Hepatocyte (in vitro differentiated cells): ENCODE results near the gene NLK. TPM values are rescaled to one million over a fixed set of nuclear protein-coding genes. Genes with fewer than 3 reads are reported as not detected.

Source experiments
- DNase-seq: peaks from one replicate; pipeline ENCODE4 v3.0.0-alpha.2; 2016; ENCODE audit warnings: low spot score
- H2AFZ ChIP-seq: fragments of 200-600 bp; sonication (generic); 2 replicates; pipeline ENCODE4 v1.6.0; 2016; ENCODE audit warnings: antibody characterized with exemption, mild to moderate bottlenecking
- H3K27ac ChIP-seq: fragments of 200-600 bp; sonication (generic); 2 replicates; pipeline ENCODE4 v1.5.1; 2016; ENCODE audit warnings: mild to moderate bottlenecking
- H3K27me3 ChIP-seq: fragments of 200-600 bp; sonication (generic); 2 replicates; pipeline ENCODE4 v1.6.1; 2016
- H3K36me3 ChIP-seq: fragments of 200-600 bp; sonication (generic); replicated peaks from 2 replicates; pipeline ENCODE4 v1.5.1; 2016; ENCODE audit warnings: low read depth; ENCODE audit not compliant: insufficient read depth
- H3K4me1 ChIP-seq: fragments of 200-600 bp; sonication (generic); 2 replicates; pipeline ENCODE4 v1.5.1; 2016; ENCODE audit warnings: mild to moderate bottlenecking, moderate library complexity; ENCODE audit not compliant: insufficient read depth
- H3K4me2 ChIP-seq: fragments of 200-600 bp; sonication (generic); 2 replicates; pipeline ENCODE4 v1.6.0; 2016
- H3K4me3 ChIP-seq: fragments of 200-600 bp; sonication (generic); 2 replicates; pipeline ENCODE4 v1.5.1; 2016; ENCODE audit warnings: mild to moderate bottlenecking
- H3K79me2 ChIP-seq: fragments of 200-600 bp; sonication (generic); 2 replicates; pipeline ENCODE4 v1.6.0; 2017; ENCODE audit warnings: mild to moderate bottlenecking
- H3K9me2 ChIP-seq: fragments of 200-600 bp; sonication (generic); replicated peaks from 2 replicates; pipeline ENCODE4 v1.6.0; 2017; ENCODE audit warnings: mild to moderate bottlenecking; ENCODE audit not compliant: insufficient read depth
- H3K9me3 ChIP-seq: fragments of 200-600 bp; sonication (generic); 2 replicates; pipeline ENCODE4 v1.5.1; 2016; ENCODE audit warnings: low read depth, mild to moderate bottlenecking
- H4K20me1 ChIP-seq: fragments of 200-600 bp; sonication (generic); 2 replicates; pipeline ENCODE4 v1.6.0; 2016; ENCODE audit warnings: mild to moderate bottlenecking; ENCODE audit not compliant: insufficient read depth, poor library complexity, severe bottlenecking
- CTCF ChIP-seq: fragments of 200-600 bp; sonication (generic); IDR thresholded peaks from 2 replicates; pipeline ENCODE4 v1.5.1; 2016; ENCODE audit warnings: antibody characterized with exemption, mild to moderate bottlenecking; ENCODE audit not compliant: poor library complexity
- EZH2 ChIP-seq: fragments of 200-600 bp; sonication (generic); IDR thresholded peaks from 2 replicates; pipeline ENCODE4 v1.6.1; 2016; ENCODE audit warnings: antibody characterized with exemption, mild to moderate bottlenecking, borderline replicate concordance
- EZH2phosphoT487 ChIP-seq: fragments of 200-600 bp; sonication (generic); IDR thresholded peaks from one replicate; pipeline ENCODE4 v1.6.1; 2018; ENCODE audit warnings: antibody characterized with exemption, mild to moderate bottlenecking, low read depth, moderate library complexity; ENCODE audit not compliant: unreplicated experiment, severe bottlenecking
- WGBS: methylation state at CpG from one replicate; pipeline ENCODE4 v1.1.6; 2016; ENCODE audit warnings: low lambda C conversion rate; ENCODE audit errors: missing lambda C conversion rate; 5-methylcytosine and 5-hydroxymethylcytosine counted together
- polyA plus RNA-seq: library from polyadenylated mRNA; unstranded; fragments of >200 nt; fragmentation: Nextera tagmentation; extraction: Ambion mirVana; gene quantifications from 2 replicates; pipeline ENCODE4 v1.2.1, GENCODE V29; 2016
- total RNA-seq: library from RNA; depleted of rRNA; stranded (reverse); fragments of >200 nt; gene quantifications from 2 replicates; pipeline ENCODE4 v1.2.3, GENCODE V29; 2014

Gene NLK
- total and polyA plus RNA-seq, 2 experiments from 2014 or later = 5.2 to 24.9 TPM

GRCh38 chr17:28136923-28137322 lies 94.4 kb downstream of the NLK start:
- H4K20me1 ChIP-seq = no peaks in the 10 kb centered on the region
- no peaks in the 10 kb centered on the region for H3K79me2 ChIP-seq
- no peaks in the 10 kb centered on the region for H3K27me3 ChIP-seq
- H3K9me2 ChIP-seq = no peaks in the 10 kb centered on the region
- TF ChIP-seq EZH2phosphoT487 = no peak
- no peak for TF ChIP-seq EZH2
- TF ChIP-seq CTCF = no peak
- no peak overlapping the region for H3K4me3 ChIP-seq
- H3K9me3 ChIP-seq = no peaks in the 10 kb centered on the region
- WGBS = 100% methylated on average over 3 of the region's 3 CpGs
- H3K4me1 ChIP-seq = no peaks in the 10 kb centered on the region
- H3K4me2 ChIP-seq = no peak overlapping the region
- no peak overlapping the region for H3K27ac ChIP-seq
- H3K36me3 ChIP-seq = no peaks in the 10 kb centered on the region
- DNase-seq = no peak
- H2AFZ ChIP-seq = no peak overlapping the region

GRCh38 chr17:28139822-28140221 lies 97.3 kb downstream of the NLK start:
- no peaks in the 10 kb centered on the region for H4K20me1 ChIP-seq
- no peak overlapping the region for H3K4me3 ChIP-seq
- DNase-seq = no peak
- H3K9me2 ChIP-seq = no peaks in the 10 kb centered on the region
- H3K27me3 ChIP-seq = no peaks in the 10 kb centered on the region
- H3K27ac ChIP-seq = no peak overlapping the region
- H3K36me3 ChIP-seq = no peaks in the 10 kb centered on the region
- H2AFZ ChIP-seq = no peak overlapping the region
- H3K4me1 ChIP-seq = no peaks in the 10 kb centered on the region
- 93% methylated on average over 1 of the region's 1 CpG for WGBS
- no peaks in the 10 kb centered on the region for H3K9me3 ChIP-seq
- no peak overlapping the region for H3K4me2 ChIP-seq
- TF ChIP-seq EZH2phosphoT487 (no peak), EZH2 (no peak), CTCF (no peak)
- H3K79me2 ChIP-seq = no peaks in the 10 kb centered on the region

- Histone ChIP-seq H3K36me3 (no peaks in the 10 kb centered on the region), H3K4me3 (no peak overlapping the region), H3K27me3 (no peaks in the 10 kb centered on the region), H2AFZ (no peak overlapping the region), H3K79me2 (no peaks in the 10 kb centered on the region), H3K4me1 (no peaks in the 10 kb centered on the region), H3K4me2 (no peak overlapping the region), H3K9me2 (no peaks in the 10 kb centered on the region), H4K20me1 (no peaks in the 10 kb centered on the region), H3K27ac (no peak overlapping the region), H3K9me3 (no peaks in the 10 kb centered on the region)
- no peak for TF ChIP-seq EZH2
- no peak for TF ChIP-seq EZH2phosphoT487
- TF ChIP-seq CTCF = no peak
- 77% methylated on average over 3 of the region's 3 CpGs for WGBS
- DNase-seq = no peak
Observed at GRCh38 chr17:28141313-28141712, 98.8 kb downstream of the NLK start.

- no peaks in the 10 kb centered on the region for H4K20me1 ChIP-seq
- H2AFZ ChIP-seq = no peak overlapping the region
Observed at GRCh38 chr17:28141773-28142172, 99.3 kb downstream of the NLK start.

More at GRCh38 chr17:28141773-28142172, 99.3 kb downstream of the NLK start:
- TF ChIP-seq EZH2 (no peak), CTCF (no peak), EZH2phosphoT487 (no peak)
- no peak for DNase-seq
- H3K79me2 ChIP-seq = no peaks in the 10 kb centered on the region
- no peaks in the 10 kb centered on the region for H3K9me3 ChIP-seq
- H3K9me2 ChIP-seq = no peaks in the 10 kb centered on the region
- H3K4me2 ChIP-seq = no peak overlapping the region
- no peak overlapping the region for H3K27ac ChIP-seq
- H3K27me3 ChIP-seq = no peaks in the 10 kb centered on the region
- H3K36me3 ChIP-seq = no peaks in the 10 kb centered on the region
- no peaks in the 10 kb centered on the region for H3K4me1 ChIP-seq
- WGBS = 38% methylated on average over 1 of the region's 1 CpG
- H3K4me3 ChIP-seq = no peak overlapping the region
